Measurements from ENCODE around the gene SHC4. TPM values are rescaled to one million over a fixed set of nuclear protein-coding genes. Genes with fewer than 3 reads are reported as not detected.
"Not testable (repeated sequence)": the region's sequence is repeated elsewhere in the genome, so short reads cannot be mapped to it uniquely, and the experiment has no call there.

The SHC4 gene
- total RNA-seq, 1 experiment from 2014 or later: 10.9 TPM

DNA sequence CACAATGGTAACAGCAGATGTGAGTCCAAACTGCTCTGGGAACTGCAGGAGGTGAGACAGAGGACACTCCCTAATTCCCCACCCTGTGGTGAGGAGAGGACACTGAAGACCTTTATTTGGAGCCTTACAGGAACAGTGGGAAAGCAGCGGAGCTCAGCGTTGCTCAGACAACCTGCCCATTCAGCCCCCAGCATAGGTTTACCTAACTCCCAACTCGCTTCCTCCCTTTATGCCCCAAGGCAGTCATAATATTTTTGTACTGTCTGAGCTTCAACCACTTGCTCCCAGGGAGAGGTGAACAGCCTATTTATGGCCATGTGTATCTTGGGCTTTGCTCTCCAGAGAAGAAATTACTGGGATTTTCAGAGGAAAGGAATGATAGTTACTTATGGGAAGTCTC lies 34.1 kb downstream of the SHC4 start:
- DNase-seq (ENCODE audit: extremely low read depth, low read depth): no peak

DNA sequence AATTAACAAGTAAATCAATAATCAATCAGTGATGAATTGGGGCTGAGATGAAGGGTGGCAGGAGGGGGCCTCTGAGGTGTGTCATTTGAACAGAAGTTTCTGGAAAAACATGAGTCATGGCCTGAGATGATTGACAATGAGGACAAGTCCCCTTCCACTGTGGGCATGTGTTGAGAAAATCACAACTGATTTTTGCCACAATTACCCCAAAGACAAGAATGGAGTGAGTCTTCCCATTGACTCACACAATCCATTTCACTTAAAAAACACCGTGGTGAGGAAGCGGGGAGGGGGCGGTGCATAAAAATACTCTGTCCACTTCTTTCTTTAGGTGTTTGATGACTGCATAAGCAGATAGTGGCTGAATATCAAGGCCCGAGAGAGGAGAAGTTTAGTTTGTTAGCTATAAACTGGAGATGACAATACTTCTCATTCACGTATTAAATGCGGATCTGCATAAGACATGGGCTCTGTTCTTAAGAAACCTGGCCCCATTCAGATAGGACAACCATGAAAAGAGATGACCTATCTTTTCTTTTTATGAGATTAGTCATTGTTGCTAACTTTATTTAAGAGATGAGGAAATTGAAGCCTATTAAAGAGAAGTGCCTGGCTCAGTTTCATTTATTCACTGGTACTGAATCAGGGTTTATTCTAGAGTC lies 34.7 kb downstream of the SHC4 start:
- no peak for DNase-seq (ENCODE audit: extremely low read depth, low read depth)

DNA sequence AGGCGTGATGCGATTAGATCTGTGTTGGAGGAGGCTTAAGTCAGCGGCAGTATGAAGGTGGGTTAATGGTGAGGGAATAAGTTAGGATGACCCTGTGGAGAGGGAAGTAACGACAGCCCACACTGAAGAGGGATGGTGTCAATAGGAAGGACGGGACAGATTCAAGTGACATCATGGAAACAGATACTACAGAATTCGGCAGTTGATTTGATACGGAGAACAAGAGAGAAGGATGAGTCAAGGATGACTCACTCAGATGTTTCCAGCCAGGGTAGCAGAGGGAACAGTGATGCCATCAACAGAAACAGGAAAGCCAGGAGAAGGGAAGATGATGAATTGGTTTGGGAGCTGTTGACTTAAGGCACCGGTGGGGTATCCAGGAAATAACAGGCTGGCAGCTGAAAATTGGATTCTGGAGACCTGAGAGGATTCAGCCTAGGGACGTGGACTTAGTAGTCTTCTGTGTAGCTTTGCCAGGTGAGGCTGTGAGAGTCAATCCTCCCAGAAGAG lies 38.0 kb downstream of the SHC4 start:
- DNase-seq (ENCODE audit: extremely low read depth, low read depth): peak; percentile 85

DNA sequence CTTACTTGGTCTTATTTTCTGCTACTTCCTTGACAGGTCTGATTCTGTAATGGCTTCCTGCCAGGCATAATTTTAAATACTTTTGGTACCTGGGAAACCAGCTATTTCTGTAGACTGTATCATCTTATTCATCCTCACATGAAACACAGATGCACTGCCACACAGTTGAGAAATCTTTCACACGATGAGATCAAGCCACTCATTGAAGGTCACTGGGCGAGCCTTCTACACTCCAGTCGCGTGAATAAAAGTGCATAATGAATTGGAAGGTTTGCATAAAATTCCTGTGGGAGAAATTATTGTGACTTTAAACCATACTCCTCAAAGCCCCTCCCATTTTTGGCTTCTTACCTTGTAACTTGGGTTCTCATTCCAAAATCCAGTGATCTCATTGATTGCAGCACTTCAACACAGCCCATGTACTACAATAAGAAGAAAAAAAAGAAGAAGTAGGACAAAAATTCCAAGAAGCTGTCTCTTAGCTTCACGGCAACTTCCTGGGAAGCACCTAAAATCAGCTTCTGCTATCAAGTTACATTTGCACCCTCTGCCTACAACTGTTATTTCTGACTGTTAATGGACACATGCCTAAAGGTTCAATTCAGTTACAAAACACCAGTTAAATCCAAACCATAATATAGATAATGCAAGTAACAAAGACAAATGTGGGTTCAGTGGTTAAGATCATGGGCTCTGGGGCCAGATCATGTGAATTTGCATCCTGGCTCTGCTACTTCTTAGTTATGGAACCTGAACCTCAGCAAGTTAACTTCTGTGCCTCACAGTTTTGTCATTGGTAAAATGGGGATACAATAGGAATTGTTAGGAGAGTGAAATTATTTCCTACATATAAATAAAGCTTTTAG lies 39.0 kb downstream of the SHC4 start:
- no peak for DNase-seq (ENCODE audit: extremely low read depth, low read depth)

DNA sequence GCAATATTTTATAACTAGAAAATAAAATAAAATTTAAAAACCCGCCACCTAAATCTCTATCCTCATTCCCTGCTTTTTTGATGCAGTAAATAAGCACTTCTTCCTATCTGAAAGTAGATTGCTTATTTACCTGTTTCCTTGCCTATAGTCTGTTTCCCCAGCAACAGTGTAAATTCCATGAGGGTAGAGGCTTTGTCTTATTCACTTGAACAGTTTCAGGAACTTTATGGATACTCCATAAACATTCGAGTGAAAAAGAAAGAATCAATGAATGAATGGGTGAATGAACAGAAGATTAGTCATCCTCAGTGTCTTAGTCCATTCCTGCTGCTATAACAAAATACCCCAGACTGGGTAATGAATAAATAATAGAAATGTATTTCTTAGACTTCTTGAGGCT lies 41.7 kb downstream of the SHC4 start:
- no peak for DNase-seq (ENCODE audit: extremely low read depth, low read depth)

DNA sequence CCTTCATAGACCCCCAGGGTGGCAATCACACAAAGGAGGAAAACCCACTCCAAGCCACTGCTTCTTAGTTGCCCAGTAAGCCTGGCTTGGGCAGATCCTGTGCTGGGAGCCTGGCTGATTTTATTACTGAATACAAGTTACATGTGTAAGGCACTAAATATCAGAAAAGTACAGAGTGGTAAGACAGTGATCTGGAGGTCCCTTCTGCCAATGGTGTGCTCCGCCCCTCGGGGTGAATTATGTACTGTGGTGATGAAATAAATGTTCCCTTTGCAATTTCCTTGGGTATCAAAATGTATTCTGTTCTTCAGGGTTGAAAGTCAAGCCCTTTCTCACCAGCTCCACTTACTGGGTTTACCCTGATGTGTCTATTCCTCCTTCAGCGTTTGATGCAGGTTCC lies 47.0 kb downstream of the SHC4 start:
- no peak for DNase-seq (ENCODE audit: extremely low read depth, low read depth)

DNA sequence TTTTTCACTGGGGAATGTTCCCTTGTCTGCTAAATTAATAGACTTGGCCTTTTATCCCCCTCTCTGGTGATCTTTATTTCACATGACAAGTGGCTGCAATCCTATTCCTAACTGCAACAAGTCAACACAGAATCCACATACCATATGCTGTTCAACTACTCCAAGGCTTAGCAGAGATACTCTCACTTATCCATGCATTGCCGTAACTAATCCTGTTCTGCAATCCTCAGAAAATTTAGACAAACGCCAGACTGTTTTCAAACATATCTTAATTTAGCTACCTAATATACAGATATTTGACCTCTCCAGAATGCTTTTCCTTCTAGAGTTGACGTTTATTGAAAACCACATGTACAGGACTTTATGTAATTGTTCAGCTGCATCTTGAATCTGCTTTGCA lies 47.9 kb downstream of the SHC4 start:
- DNase-seq (ENCODE audit: extremely low read depth, low read depth): no peak

DNA sequence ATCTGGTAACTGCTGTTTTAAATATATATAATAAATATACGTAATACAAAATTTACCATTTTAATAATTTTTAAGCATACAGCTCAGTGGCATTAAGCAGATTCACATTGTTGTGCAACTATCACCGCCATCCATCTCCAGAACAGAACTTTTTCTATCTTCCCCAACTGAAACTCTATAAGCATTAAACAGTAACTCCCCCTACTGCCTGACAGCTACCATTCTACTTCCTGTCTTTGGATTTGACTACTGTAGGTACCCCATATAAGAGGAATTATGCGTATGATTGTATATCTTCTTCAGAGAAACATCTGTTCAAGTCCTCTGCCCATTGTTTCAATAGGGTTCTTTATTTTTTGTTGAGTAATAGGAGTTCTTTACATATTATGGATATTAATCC lies 49.0 kb downstream of the SHC4 start:
- DNase-seq (ENCODE audit: extremely low read depth, low read depth): no peak

DNA sequence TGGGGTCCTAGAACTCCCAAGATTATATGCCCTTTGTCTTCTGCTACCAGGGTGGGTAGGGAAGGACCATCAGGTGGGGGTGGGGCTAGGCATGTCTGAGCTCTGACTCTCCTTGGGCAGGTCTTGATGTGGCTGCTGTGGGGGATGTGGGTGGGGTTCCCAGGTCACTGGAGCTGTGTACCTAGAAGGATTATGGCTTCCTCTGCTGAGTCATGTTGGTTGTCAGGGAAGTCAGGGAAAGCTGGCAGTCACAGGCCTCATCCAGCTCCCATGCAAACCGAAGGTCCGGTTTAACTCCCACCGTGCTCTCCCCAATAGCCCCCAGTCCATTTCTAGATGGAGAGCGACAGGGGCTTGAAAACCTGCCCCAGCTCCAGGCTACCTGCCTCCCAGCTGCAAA lies 50.6 kb downstream of the SHC4 start:
- no peak for DNase-seq (ENCODE audit: extremely low read depth, low read depth)

DNA sequence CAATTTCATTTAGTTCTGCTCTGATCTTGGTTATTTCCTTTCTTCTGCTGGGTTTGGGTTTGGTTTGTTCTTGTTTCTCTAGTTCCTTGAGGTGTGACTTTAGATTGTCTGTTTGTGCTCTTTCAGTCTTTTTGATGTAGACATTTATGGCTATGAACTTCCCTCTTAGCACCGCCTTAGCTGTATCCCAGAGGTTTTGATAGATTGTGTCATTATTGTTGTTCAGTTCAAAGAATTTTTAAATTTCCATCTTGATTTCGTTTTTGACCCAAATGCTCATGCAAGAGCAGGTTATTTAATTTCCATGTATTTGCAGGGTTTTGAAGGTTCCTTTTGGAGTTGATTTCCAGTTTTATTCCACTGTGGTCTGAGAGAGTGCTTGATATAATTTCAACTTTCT lies 53.2 kb downstream of the SHC4 start:
- not testable (repeated sequence) for DNase-seq (ENCODE audit: extremely low read depth, low read depth)

DNA sequence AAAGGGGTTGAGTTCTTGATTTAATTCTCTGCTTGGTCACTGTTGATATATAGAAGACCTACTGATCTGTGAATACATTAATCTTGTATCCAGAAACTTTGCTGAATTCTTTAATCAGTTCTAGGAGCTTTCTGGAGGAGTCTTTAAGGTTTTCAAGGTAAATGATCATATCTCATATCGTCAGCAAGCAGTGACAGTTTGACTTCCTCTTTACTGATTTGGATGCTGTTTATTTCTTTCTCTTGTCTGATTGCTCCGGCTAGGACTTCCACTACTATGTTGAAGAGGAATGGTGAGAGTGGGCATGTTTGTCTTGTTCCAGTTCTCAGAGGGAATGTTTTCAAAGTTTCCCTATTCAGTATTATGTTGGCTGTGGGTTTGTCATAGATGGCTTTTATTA lies 54.4 kb downstream of the SHC4 start:
- DNase-seq (ENCODE audit: extremely low read depth, low read depth): not testable (repeated sequence)

DNA sequence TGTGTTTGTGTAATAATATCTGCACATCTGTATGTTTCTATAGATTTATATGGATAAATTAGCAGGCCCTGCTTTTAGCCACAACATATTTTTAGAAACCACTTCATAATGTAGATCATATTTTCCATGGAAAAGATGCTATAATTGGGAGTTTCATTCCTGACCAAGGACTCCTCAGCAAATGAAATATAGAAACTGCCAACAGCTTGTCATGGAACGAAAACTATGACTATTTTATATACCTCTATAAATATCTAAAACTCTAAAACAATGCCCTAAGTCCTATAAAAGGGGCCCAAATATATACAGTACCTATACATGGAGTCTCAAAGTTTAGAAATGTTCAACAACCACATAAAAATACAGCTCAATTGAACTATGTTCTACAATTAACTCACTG lies 57.9 kb downstream of the SHC4 start:
- no peak for DNase-seq (ENCODE audit: extremely low read depth, low read depth)

DNA sequence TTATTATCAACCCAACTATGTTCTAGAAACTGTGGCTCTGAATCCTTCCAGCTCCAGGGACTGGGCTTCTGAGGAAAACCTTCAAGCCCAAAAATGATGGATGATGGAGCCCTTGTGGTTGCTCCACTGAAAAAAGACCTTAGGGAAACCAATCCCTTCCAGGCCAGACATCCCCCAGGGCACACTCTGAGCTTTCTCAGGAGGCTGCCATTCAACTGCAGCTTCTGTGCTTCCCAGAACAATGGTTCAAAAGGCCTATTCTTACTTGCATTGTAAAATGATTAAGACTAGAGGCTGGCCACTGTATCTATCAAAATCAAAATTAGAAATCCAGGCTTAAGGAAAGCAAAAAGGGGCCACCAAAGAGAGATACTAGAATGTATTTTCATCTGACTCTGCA lies 58.5 kb downstream of the SHC4 start:
- no peak for DNase-seq (ENCODE audit: extremely low read depth, low read depth)

DNA sequence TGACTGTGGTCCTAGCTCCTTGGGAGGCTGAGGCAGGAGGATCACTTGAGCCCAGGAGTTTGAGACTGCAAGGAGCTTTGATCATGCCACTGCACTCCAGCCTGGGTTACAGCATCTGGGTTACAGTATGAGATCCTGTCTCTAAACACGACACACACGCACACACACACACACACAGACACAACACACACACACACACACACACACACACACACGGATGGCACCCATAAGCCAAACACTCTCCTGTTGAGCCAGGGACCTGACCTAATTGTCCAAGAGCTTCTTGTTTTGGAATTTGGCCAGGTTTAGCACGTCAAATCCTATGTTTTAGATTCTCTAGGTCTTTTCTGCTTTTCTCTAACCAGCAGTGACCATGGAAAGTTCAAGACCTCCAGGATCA lies 59.0 kb downstream of the SHC4 start:
- no peak for DNase-seq (ENCODE audit: extremely low read depth, low read depth)

DNA sequence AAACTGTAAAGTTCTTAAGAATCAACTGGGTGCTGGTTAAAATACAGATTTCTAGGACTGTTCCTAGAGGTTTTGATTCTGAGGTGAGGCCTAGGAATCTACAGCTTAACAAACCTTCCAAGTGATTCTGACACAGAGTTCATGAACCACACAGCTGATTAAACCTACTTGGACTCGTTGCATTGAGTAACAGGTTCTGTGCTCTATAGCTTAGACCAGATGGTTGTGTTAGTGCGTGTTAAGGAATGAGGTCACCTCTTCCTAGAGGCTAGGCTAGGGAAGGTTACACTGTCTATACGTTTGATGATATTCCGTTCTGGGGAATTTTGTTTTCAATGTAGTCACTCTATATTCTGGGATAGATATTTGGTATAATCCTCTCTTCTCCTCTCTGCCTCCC lies 63.9 kb downstream of the SHC4 start:
- no peak for DNase-seq (ENCODE audit: extremely low read depth, low read depth)

DNA sequence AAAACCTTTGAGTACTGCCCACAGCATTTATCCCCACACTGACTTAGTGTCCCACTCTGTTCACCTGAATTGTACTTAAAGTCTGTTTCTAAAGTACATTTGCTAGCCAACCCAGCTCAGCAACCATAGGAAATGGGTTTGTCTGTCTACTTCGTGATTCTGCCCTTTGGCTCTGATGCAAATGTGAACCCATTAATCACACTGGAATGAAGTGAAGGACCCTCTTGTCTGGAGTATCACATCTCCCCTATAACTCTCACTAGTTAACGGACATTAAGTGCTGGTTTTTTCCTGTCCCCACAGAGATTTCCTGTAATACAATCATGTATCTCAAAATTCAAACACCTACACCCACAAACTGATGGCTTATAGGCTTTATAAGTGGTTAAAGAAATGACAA lies 65.3 kb downstream of the SHC4 start:
- no peak for DNase-seq (ENCODE audit: extremely low read depth, low read depth)

DNA sequence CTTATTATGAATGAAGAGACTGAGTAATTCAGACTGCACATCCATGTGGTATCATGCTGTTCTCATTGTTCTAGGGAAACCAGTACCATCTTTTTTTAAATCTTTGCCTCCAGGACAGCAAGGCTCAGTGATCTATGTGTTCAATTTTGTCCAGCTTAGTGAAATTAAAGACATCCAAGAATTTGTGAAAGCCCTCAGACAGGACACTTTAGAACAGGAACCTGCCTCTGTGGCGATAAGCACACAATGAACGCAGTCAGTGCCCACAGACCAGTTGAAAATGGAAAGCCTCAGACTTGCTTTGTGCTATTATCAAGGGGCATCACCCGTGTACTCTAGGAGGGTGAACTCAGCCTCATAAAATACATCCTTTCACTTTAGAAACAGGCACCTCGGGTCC lies 65.7 kb downstream of the SHC4 start:
- no peak for DNase-seq (ENCODE audit: extremely low read depth, low read depth)

DNA sequence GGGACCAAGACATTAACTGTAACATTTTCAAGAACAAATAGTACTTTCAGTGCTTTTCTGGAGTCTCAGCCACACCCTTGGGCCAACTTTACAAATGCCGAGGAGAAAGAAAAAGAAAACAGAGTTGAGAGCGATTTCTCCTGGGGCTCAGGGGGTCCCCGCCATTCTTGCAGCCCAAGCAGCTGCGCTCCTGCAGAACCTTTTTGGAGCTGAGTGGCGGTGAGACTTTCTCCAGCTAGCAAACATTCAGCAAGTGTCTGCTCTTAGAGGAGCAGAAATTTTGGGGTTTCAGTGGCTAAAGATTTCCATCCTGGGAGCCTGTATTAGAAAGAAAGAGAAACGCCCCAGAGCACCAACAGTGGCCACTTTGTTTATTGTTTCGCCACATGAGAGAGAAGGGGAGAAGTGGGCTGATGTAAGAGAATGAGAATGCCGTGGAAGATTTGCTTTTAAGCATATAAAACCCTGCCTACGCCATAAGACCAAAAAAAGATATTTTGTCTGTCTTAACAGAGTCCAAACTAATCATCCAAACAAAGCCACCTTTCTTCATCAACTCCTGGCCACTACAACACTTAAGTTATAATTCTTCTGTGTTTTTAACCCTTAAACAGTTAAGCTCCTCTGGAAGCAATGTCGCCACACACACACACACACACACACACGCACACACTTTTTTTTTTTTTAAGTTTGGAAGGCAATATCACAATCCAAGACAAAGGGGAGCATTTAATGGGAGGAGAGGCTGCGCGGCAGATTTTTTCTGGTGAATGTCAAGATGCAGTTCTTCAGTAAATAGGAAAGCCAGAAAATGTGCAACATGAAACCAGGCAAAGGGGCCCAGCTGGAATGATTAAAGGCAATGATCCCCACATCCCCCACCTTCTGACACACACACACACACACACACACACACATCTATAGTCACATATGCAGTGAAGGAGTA lies 66.6 kb downstream of the SHC4 start:
- peak; percentile 54 for DNase-seq (ENCODE audit: extremely low read depth, low read depth)

DNA sequence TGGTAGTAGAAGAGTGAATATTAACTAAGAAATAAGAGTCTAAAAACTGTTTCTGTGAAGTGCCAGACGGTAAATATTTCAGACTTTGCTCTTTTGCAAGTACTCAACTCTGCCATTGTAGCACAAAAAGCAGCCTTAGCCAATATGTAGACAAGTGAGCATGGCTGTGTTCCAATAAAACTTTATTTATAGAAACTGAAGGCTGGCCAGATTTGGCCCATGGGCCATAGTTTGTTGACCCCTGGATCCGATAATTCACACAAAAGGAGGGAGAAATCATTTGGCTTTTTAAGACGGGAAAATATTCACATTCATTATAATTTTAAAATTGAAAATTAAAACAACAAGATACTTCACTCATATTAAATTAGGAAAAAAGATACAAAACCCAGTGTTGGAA lies 70.4 kb downstream of the SHC4 start:
- no peak for DNase-seq (ENCODE audit: extremely low read depth, low read depth)

DNA sequence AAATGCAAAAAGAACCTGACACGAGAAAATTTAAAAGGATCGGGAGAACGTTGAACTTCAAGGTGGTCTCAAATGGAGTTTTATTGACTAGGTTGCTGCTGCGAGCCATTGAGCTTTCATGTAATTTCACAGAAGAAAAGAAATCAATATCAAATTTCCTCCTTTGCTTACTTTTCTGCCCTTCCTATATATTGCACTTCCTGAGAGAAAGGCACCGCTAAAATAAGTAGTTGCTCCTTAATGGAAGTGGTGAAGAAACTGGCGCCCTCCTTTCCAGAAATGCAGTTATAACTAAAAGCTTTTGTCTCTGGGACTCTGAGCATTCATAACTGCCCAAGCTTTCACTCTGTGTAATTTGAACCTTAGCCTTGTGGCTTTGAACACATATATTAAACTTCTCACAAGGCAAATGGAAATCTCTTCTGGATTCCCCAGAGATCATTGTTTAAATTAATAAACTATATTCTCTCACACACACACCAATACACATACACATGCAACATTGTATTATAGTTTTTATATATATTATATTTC lies 72.4 kb downstream of the SHC4 start:
- DNase-seq (ENCODE audit: extremely low read depth, low read depth): no peak

Measured in NCI-H460 (cell line).